Right renal cortex interstitium (tissue), 3 donors: Measurements from ENCODE around the gene BCAR3. TPM values are rescaled to one million over a fixed set of nuclear protein-coding genes. Genes with fewer than 3 reads are reported as not detected.

Experiments used
- DNase-seq, 3 donors: peaks; one replicate each; pipeline ENCODE4 v3.0.0-alpha.2; 2013; ENCODE audit warnings: low read depth in 3 of 3, low spot score in 2 of 3
- polyA plus RNA-seq, 3 donors: library from polyadenylated mRNA; unstranded; fragments of 120-200 nt; gene quantifications; one replicate each; pipeline ENCODE4 v1.2.1, GENCODE V29; 2013; ENCODE audit not compliant: insufficient read length in 3 of 3

BCAR3 gene
- polyA plus RNA-seq = 10 to 100 TPM; 24.5 to 26.6 (median 24.5) TPM

- peak in 1 of 3 donors; percentile 51 for DNase-seq
Measured at GRCh38 chr1:93681101-93681988, at the start of gene BCAR3. Gene BCAR3, minus strand, starts transcription at chr1:93681837. Its CDS starts 6,907 bp downstream, at chr1:93674930.

- no peak for DNase-seq
Measured at GRCh38 chr1:93730621-93731020, 49.0 kb upstream of the BCAR3 start.

GRCh38 chr1:93729906-93730305 lies 48.3 kb upstream of the BCAR3 start:
- DNase-seq = no peak

GRCh38 chr1:93729502-93729901 lies 47.9 kb upstream of the BCAR3 start:
- no peak for DNase-seq

- DNase-seq = no peak
Measured at GRCh38 chr1:93728480-93729131, 47.0 kb upstream of the BCAR3 start.

GRCh38 chr1:93723733-93724270 lies 42.2 kb upstream of the BCAR3 start:
- DNase-seq = no peak

GRCh38 chr1:93723110-93723509 lies 41.5 kb upstream of the BCAR3 start:
- no peak for DNase-seq

GRCh38 chr1:93722081-93723031 lies 40.7 kb upstream of the BCAR3 start:
- no peak for DNase-seq

GRCh38 chr1:93720956-93721626 lies 39.5 kb upstream of the BCAR3 start:
- DNase-seq = no peak

GRCh38 chr1:93717640-93718039 lies 36.0 kb upstream of the BCAR3 start:
- DNase-seq = no peak

GRCh38 chr1:93716941-93717368 lies 35.3 kb upstream of the BCAR3 start:
- no peak for DNase-seq

- DNase-seq = no peak
Measured at GRCh38 chr1:93716163-93716562, 34.5 kb upstream of the BCAR3 start.

- no peak for DNase-seq
Measured at GRCh38 chr1:93715529-93716126, 34.0 kb upstream of the BCAR3 start.

- no peak for DNase-seq
Measured at GRCh38 chr1:93714356-93714755, 32.7 kb upstream of the BCAR3 start.

GRCh38 chr1:93713341-93713740 lies 31.7 kb upstream of the BCAR3 start:
- no peak for DNase-seq

- DNase-seq = no peak
Measured at GRCh38 chr1:93712741-93713140, 31.1 kb upstream of the BCAR3 start.

GRCh38 chr1:93710499-93711453 lies 29.1 kb upstream of the BCAR3 start:
- DNase-seq = no peak

GRCh38 chr1:93708734-93709481 lies 27.3 kb upstream of the BCAR3 start:
- DNase-seq = peak in 1 of 3 donors; percentile 36
